ENCODE results near the gene CCL19.

CCL19 gene

GRCh38 chr9:34694811-34695210 lies 3.7 kb upstream of the CCL19 start:
- DNase-seq (ENCODE audit: low spot score), result no peak

GRCh38 chr9:34693560-34693959 lies 2.5 kb upstream of the CCL19 start:
- DNase-seq (ENCODE audit: low spot score), result no peak

DNA sequence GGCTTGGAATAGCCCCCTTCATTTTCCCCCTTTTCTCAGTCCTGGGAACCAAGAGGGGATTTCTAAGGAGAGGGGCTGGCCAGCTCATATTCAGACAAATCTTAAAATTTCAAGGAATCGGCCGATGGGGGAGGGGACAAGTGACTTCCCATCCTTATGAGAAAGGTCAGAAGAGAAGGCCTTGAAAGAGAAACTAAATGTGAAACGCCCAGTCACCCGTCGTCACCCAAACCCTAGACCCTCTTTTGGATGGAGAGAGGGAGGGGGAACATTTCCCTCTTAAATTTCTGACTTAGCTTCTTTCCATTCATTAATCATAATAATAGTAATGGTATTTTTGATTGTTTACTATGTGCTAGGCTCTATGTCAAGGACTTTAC lies 850 bp upstream of the CCL19 start:
- no peak for DNase-seq (ENCODE audit: low spot score)

- DNase-seq (ENCODE audit: low spot score), result no peak
These were observed 1.6 kb downstream of the CCL19 start for GRCh38 chr9:34689512-34689911.

DNA sequence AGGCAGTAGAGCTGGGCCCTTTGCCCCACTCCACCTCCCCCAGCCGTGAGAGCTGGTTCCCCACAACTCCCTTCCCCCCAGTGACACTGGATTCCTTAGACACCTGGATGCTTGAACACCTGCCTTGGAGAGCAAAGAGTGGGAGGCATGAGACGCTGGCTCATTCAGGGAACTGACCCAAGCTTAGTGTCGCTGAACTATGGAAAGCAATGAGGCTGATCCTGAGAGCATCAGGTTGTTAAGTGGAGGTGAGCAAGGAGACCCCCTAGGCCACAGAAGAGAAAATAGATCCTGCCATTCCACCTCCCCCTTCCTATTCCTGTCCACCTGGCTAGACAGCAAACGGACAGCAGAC lies 2.0 kb downstream of the CCL19 start:
- no peak for DNase-seq (ENCODE audit: low spot score)

DNA sequence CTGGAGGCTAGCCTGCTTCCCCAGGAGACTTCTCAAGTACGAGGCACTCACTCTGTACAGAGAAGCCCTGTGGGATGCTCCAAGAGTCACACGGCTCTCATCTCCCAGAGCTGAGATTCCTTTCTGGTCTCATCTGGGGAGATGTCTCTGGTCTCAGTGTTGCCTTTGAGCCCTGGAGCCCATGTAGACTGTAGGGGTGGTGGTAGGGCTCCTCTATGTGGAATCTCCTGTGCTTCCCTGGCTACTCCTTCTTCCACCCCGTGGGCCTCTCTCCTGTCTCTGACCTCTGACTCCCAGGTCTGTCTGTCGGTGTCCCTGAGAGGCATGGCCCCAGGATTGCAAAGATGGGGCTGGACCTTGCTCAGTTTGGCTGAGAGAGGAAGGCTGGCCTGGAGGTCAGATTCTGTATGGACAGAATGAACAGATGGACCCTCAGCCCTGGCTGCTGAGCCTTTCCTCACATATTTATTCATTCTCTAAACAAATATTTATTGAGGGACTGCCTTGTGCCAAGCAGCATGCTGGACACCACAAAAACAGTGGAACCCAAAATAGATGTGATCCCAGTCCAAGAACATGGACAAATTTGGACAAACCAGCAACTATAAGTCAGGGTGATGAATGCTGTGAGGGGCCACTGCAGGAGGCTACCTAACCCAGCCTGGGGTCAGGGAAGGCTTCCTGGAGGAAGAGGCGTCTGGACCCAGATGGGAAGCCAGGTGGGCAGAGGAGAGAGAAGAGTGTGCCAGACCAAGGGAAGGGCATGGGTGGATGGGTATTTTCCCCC lies 2.6 kb downstream of the CCL19 start:
- no peak for DNase-seq (ENCODE audit: low spot score)

DNA sequence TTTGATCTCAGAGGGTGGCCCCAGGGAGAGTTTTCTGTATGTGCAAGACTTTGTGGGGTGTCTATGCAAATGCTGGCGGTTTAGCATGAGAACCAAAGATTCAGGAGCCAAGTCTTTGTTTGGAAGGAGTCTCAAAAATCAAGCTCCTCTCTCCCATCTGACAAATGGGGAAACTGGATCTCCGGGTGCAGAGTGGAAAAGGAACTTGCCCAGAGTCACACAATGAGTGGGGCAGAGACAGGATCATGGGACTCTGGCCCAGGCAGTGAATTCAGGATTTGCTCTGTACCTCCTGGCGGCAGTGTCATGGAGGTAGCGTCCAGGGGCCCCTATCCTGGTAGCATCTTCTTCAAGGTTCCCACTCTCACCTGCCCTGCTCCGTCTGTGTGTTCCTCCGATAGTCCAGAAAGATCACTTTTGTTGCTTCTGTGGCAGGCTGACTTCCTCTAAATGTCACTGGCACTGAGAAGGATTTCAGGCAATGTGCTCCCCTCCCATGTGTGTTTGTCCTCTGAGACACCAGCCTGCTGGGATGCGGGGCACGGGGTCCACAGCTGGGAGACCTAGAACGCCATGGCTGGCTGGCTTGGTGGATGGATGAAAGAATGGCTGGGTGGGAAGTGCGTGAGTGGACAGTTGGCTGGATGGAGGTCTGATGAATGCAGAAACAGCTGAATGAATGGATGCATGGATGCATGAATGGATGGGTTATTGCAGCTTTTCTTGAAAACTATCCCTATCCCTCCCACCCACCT lies 3.6 kb downstream of the CCL19 start:
- no peak for DNase-seq (ENCODE audit: low spot score)

- DNase-seq (ENCODE audit: low spot score), result no peak
These were observed 4.3 kb downstream of the CCL19 start for GRCh38 chr9:34686732-34687131.

- no peak for DNase-seq (ENCODE audit: low spot score)
These were observed 4.8 kb downstream of the CCL19 start for GRCh38 chr9:34686231-34686630.

- DNase-seq (ENCODE audit: low spot score), result no peak
These were observed 5.5 kb downstream of the CCL19 start for GRCh38 chr9:34685591-34685990.

- no peak for DNase-seq (ENCODE audit: low spot score)
These were observed 6.3 kb downstream of the CCL19 start for GRCh38 chr9:34684816-34685215.

DNA sequence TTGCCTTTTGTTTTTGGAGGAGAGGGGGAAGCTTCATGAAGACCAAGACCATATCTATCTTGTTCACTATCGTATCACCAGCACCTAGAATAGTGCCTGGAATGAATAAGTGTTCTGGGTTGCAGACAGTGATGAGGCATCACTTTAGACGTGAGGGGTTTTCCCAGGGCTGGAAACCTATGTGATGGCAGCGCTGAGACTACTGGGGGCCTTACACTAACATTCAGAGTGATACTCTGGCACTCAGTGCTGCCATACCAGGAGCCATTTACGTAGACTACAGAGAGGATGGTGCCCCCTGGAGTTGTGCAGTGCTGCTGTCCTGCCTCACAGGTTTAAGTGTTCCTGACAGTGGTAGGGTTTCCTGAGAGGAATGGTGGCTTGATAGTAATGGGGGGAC lies 6.9 kb downstream of the CCL19 start:
- no peak for DNase-seq (ENCODE audit: low spot score)

GRCh38 chr9:34675869-34676268 lies 15.2 kb downstream of the CCL19 start:
- DNase-seq (ENCODE audit: low spot score), result no peak

DNA sequence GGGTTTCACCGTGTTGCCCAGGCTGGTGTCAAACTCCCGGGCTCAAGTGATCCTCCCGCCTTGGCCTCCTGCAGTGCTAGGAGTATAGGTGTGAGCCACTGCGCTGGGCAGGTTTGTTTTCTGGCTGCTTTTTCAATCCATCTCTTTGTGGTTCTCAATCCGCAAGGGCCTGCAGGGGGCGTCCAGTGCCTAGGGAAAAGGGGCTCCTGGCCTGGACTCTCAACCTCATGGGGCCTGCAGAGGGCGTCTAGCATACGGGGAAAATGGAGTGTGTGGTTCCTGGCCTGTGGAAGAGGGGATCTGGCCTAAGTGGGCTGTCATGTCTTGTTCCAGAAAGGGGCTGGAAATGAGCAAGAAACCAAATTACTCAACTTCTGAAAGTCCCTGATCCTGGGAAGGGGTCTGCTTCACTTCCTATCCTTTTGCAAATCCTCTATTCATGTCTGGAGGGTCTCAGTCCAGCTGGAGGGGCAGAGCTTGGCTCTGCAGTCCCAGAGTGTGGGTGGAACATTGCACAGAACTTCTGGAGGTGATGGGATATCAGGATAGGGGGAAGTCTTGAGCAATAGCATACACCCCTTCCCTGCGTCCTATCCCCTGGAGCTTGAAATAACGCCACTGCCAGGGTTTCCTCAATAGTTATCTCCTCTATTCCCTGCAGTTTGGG lies 15.9 kb downstream of the CCL19 start:
- DNase-seq (ENCODE audit: low spot score), result peak; percentile 67

GRCh38 chr9:34674440-34674839 lies 16.6 kb downstream of the CCL19 start:
- no peak for DNase-seq (ENCODE audit: low spot score)

- no peak for DNase-seq (ENCODE audit: low spot score)
These were observed 19.8 kb downstream of the CCL19 start for GRCh38 chr9:34671307-34671706.

GRCh38 chr9:34669809-34670562 lies 21.1 kb downstream of the CCL19 start:
- DNase-seq (ENCODE audit: low spot score), result no peak

DNA sequence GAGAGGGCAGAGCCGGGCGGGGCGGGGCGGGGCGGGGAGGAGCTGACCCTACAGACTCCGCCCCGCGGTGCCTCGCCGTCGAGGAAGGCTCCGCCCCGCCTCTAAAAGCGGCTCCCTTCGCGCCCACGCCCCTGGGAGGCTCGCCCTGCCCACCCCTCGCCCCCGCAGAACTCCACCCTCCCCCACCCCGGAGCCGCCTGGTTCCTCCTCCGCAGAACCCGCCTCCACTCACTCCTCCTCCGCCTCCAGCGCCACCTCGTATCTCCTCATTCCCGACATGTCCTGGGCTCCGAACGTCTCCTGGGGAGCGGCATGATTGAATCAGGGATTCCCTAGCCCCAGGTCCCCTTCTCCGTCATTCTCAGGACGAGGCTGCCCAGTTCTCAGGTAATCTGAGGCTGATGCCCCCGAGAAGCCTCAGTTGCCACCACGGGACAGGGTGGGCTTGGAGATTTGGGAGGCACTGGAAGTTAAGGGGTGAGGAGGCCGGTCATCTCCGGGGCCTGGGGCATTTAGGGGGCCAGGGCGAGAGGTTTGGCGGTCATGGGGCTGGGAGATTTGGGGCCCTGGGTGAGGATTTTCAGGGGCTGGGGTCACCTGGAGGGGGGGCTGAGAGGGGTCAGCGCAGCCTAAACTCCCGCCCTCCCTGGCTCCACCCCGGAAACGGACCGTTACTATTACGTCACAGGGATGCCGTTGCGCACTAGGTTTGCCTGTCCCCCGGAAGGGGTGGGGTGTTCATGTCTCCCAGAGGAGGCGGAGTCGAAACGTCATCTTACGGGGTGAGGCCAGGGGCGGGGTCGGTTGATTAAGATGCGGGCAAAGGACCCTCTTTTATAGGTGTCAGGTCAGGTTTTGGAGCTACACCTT lies 25.5 kb downstream of the CCL19 start:
- peak; percentile 89 for DNase-seq (ENCODE audit: low spot score)

DNA sequence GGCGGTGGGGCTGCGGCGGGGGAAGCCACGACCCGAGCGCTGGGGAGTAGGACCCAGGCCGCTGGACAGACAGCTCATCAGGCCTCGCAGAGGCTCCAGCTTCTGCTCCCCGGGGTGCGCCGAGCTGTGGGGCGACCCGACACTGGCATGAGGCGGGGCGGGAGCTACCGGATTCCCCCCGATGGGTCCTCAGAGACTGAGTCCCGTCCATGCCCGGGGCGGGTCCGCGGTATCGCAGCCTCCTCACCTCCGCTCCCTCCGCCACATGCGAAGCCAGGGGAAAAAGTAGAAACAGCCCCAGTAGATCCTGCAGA lies 26.1 kb downstream of the CCL19 start:
- no peak for DNase-seq (ENCODE audit: low spot score)

GRCh38 chr9:34664281-34665066 lies 26.6 kb downstream of the CCL19 start:
- DNase-seq (ENCODE audit: low spot score), result peak; percentile 60

GRCh38 chr9:34663303-34663605 lies 27.8 kb downstream of the CCL19 start:
- DNase-seq (ENCODE audit: low spot score), result no peak
